GM23338 (cell line): Measurements from ENCODE around the gene MTERF2.

Source experiments
- CREB1 ChIP-seq: fragments of 250-450 bp; sonication (Bioruptor Pico); IDR thresholded peaks from 2 replicates; pipeline ENCODE4 v1.5.0; 2020; ENCODE audit warnings: low read depth, mild to moderate bottlenecking, moderate library complexity
- EZH2 ChIP-seq: fragments of 200-600 bp; sonication (generic); IDR thresholded peaks from one replicate; pipeline ENCODE4 v1.8.0; 2017; ENCODE audit warnings: antibody characterized with exemption, mild to moderate bottlenecking, low read depth; ENCODE audit not compliant: unreplicated experiment
- EZH2phosphoT487 ChIP-seq: fragments of 200-600 bp; sonication (generic); IDR thresholded peaks from one replicate; pipeline ENCODE4 v1.8.1; 2018; ENCODE audit warnings: antibody characterized with exemption; ENCODE audit not compliant: unreplicated experiment
- JUNB ChIP-seq: IDR thresholded peaks from one replicate; pipeline ENCODE4 v1.6.1; 2016; ENCODE audit warnings: antibody characterized with exemption; ENCODE audit not compliant: unreplicated experiment
- POLR2AphosphoS5 ChIP-seq: IDR thresholded peaks from 2 replicates; pipeline ENCODE4 v1.6.1; 2016; ENCODE audit warnings: antibody characterized with exemption, low read depth
- STAT1 ChIP-seq: IDR thresholded peaks from one replicate; pipeline ENCODE4 v1.6.1; 2016; ENCODE audit warnings: antibody characterized with exemption; ENCODE audit not compliant: unreplicated experiment
- ZNF114 ChIP-seq: fragments of 250-450 bp; sonication (Bioruptor Pico); IDR thresholded peaks from 2 replicates; pipeline ENCODE4 v1.5.0; 2020; ENCODE audit warnings: mild to moderate bottlenecking, moderate library complexity
- ZNF331 ChIP-seq: fragments of 250-450 bp; sonication (Bioruptor Pico); IDR thresholded peaks from 2 replicates; pipeline ENCODE4 v1.5.0; 2020; ENCODE audit warnings: low read depth, mild to moderate bottlenecking, moderate library complexity
- TF ChIP-seq, protein P1 (sequence below), 2 experiments: fragments of 200-600 bp in 1 of 2; sonication (generic) in 1 of 2; conservative IDR thresholded peaks; 2 replicates each; pipeline versions ENCODE4 v1.5.1 to v1.6.1; 2016 to 2017; ENCODE audit warnings: antibody characterized with exemption in 2 of 2, low read depth in 2 of 2, mild to moderate bottlenecking in 2 of 2, moderate library complexity in 1 of 2
- TF ChIP-seq, protein P2 (sequence below): IDR thresholded peaks from one replicate; pipeline ENCODE4 v1.6.1; 2018; ENCODE audit warnings: antibody characterized with exemption; ENCODE audit not compliant: unreplicated experiment
- TF ChIP-seq, protein P3 (sequence below): IDR thresholded peaks from 2 replicates; pipeline ENCODE4 v1.6.1; 2016; ENCODE audit warnings: antibody characterized with exemption
- TF ChIP-seq, protein P4 (sequence below): fragments of 250-450 bp; sonication (Bioruptor Pico); IDR thresholded peaks from 2 replicates; pipeline ENCODE4 v1.5.0; 2020; ENCODE audit warnings: mild to moderate bottlenecking, moderate library complexity

DNA sequence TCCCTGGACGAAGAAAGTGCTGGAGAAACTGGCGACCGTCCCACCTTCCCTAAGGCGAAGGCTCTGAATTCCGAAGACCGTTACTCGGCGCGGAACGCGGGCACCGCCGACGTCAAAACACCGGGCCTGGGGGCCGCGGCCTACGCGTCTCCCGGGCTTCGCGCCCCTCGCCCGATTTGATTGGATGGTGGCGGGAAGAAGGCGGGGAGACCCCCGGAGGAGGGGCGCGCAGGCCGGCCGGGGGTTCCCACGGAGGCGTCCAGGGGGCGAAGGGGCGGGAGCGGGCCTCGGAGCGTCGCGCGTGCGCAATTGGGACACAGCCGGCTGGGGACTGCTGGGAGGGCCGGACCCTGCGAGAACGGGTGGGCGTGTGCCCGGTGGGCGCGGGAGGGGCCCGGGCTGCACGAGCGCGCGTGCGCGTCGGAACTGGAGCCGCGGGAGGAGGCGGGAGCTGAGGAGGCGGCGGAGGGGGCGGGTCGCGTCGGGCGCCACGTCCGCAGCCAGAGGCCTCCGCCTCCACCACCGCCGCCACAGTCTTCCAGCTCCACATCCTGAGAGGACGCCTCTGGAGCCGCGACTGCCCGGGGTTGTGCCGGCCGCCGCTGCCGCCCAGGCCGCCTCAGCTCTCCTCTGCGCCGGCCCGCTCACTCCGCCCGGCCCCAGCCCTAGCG is 31.4 kb downstream of the MTERF2 start, which contains the start of gene TMEM263:
- TF ChIP-seq, protein P1, sequence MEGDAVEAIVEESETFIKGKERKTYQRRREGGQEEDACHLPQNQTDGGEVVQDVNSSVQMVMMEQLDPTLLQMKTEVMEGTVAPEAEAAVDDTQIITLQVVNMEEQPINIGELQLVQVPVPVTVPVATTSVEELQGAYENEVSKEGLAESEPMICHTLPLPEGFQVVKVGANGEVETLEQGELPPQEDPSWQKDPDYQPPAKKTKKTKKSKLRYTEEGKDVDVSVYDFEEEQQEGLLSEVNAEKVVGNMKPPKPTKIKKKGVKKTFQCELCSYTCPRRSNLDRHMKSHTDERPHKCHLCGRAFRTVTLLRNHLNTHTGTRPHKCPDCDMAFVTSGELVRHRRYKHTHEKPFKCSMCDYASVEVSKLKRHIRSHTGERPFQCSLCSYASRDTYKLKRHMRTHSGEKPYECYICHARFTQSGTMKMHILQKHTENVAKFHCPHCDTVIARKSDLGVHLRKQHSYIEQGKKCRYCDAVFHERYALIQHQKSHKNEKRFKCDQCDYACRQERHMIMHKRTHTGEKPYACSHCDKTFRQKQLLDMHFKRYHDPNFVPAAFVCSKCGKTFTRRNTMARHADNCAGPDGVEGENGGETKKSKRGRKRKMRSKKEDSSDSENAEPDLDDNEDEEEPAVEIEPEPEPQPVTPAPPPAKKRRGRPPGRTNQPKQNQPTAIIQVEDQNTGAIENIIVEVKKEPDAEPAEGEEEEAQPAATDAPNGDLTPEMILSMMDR (conservative IDR thresholded peaks at IDR 0.05; ENCODE audit: low read depth in 2 of 2), result no peak
- TF ChIP-seq EZH2phosphoT487 (no peak), POLR2AphosphoS5 (peak; percentile 68), CREB1 (peak; percentile 88), JUNB (no peak), EZH2 (no peak), ZNF331 (CRISPR knock-in tag) (no peak), STAT1 (no peak), ZNF114 (CRISPR knock-in tag) (no peak)
- TF ChIP-seq, protein P2, sequence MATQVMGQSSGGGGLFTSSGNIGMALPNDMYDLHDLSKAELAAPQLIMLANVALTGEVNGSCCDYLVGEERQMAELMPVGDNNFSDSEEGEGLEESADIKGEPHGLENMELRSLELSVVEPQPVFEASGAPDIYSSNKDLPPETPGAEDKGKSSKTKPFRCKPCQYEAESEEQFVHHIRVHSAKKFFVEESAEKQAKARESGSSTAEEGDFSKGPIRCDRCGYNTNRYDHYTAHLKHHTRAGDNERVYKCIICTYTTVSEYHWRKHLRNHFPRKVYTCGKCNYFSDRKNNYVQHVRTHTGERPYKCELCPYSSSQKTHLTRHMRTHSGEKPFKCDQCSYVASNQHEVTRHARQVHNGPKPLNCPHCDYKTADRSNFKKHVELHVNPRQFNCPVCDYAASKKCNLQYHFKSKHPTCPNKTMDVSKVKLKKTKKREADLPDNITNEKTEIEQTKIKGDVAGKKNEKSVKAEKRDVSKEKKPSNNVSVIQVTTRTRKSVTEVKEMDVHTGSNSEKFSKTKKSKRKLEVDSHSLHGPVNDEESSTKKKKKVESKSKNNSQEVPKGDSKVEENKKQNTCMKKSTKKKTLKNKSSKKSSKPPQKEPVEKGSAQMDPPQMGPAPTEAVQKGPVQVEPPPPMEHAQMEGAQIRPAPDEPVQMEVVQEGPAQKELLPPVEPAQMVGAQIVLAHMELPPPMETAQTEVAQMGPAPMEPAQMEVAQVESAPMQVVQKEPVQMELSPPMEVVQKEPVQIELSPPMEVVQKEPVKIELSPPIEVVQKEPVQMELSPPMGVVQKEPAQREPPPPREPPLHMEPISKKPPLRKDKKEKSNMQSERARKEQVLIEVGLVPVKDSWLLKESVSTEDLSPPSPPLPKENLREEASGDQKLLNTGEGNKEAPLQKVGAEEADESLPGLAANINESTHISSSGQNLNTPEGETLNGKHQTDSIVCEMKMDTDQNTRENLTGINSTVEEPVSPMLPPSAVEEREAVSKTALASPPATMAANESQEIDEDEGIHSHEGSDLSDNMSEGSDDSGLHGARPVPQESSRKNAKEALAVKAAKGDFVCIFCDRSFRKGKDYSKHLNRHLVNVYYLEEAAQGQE, result no peak
- TF ChIP-seq, protein P3, sequence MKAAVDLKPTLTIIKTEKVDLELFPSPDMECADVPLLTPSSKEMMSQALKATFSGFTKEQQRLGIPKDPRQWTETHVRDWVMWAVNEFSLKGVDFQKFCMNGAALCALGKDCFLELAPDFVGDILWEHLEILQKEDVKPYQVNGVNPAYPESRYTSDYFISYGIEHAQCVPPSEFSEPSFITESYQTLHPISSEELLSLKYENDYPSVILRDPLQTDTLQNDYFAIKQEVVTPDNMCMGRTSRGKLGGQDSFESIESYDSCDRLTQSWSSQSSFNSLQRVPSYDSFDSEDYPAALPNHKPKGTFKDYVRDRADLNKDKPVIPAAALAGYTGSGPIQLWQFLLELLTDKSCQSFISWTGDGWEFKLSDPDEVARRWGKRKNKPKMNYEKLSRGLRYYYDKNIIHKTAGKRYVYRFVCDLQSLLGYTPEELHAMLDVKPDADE, result no peak
- TF ChIP-seq, protein P4, sequence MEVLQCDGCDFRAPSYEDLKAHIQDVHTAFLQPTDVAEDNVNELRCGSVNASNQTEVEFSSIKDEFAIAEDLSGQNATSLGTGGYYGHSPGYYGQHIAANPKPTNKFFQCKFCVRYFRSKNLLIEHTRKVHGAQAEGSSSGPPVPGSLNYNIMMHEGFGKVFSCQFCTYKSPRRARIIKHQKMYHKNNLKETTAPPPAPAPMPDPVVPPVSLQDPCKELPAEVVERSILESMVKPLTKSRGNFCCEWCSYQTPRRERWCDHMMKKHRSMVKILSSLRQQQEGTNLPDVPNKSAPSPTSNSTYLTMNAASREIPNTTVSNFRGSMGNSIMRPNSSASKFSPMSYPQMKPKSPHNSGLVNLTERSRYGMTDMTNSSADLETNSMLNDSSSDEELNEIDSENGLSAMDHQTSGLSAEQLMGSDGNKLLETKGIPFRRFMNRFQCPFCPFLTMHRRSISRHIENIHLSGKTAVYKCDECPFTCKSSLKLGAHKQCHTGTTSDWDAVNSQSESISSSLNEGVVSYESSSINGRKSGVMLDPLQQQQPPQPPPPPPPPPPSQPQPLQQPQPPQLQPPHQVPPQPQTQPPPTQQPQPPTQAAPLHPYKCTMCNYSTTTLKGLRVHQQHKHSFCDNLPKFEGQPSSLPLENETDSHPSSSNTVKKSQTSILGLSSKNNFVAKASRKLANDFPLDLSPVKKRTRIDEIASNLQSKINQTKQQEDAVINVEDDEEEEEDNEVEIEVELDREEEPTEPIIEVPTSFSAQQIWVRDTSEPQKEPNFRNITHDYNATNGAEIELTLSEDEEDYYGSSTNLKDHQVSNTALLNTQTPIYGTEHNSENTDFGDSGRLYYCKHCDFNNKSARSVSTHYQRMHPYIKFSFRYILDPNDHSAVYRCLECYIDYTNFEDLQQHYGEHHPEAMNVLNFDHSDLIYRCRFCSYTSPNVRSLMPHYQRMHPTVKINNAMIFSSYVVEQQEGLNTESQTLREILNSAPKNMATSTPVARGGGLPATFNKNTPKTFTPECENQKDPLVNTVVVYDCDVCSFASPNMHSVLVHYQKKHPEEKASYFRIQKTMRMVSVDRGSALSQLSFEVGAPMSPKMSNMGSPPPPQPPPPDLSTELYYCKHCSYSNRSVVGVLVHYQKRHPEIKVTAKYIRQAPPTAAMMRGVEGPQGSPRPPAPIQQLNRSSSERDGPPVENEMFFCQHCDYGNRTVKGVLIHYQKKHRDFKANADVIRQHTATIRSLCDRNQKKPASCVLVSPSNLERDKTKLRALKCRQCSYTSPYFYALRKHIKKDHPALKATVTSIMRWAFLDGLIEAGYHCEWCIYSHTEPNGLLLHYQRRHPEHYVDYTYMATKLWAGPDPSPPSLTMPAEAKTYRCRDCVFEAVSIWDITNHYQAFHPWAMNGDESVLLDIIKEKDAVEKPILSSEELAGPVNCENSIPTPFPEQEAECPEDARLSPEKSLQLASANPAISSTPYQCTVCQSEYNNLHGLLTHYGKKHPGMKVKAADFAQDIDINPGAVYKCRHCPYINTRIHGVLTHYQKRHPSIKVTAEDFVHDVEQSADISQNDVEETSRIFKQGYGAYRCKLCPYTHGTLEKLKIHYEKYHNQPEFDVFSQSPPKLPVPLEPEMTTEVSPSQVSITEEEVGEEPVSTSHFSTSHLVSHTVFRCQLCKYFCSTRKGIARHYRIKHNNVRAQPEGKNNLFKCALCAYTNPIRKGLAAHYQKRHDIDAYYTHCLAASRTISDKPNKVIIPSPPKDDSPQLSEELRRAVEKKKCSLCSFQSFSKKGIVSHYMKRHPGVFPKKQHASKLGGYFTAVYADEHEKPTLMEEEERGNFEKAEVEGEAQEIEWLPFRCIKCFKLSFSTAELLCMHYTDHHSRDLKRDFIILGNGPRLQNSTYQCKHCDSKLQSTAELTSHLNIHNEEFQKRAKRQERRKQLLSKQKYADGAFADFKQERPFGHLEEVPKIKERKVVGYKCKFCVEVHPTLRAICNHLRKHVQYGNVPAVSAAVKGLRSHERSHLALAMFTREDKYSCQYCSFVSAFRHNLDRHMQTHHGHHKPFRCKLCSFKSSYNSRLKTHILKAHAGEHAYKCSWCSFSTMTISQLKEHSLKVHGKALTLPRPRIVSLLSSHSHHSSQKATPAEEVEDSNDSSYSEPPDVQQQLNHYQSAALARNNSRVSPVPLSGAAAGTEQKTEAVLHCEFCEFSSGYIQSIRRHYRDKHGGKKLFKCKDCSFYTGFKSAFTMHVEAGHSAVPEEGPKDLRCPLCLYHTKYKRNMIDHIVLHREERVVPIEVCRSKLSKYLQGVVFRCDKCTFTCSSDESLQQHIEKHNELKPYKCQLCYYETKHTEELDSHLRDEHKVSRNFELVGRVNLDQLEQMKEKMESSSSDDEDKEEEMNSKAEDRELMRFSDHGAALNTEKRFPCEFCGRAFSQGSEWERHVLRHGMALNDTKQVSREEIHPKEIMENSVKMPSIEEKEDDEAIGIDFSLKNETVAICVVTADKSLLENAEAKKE (CRISPR knock-in tag), result peak; percentile 59; the same call in 1 of the 2 replicates
